CD4-positive, alpha-beta T cell treated with Interferon alpha-2 for 1 hour (primary cell): Measurements from ENCODE around the gene MYO1F.
"Not testable (repeated sequence)": the region's sequence is repeated elsewhere in the genome, so short reads cannot be mapped to it uniquely, and the experiment has no call there.

Experiments used
- DNase-seq, 2 donors: peaks; one replicate each; pipeline ENCODE4 v3.0.0-alpha.2; 2020 to 2022

The MYO1F gene

GRCh38 chr19:8577247-8577646 lies at the start of gene MYO1F:
MYO1F (minus strand) TSS chr19:8577442; CDS start chr19:8577309, 133 bp downstream.
- DNase-seq: peak; percentile 30 to 51

- no peak for DNase-seq
Observed at GRCh38 chr19:8626842-8627241, 49.6 kb upstream of the MYO1F start.

- DNase-seq: not testable (repeated sequence)
Observed at GRCh38 chr19:8622886-8623285, 45.6 kb upstream of the MYO1F start.

GRCh38 chr19:8618751-8619150 lies 41.5 kb upstream of the MYO1F start:
- DNase-seq: no peak

GRCh38 chr19:8617984-8618383 lies 40.7 kb upstream of the MYO1F start:
- DNase-seq: no peak

- DNase-seq: not testable (repeated sequence)
Observed at GRCh38 chr19:8617325-8617724, 40.1 kb upstream of the MYO1F start.

- DNase-seq: no peak
Observed at GRCh38 chr19:8616861-8617260, 39.6 kb upstream of the MYO1F start.

GRCh38 chr19:8615813-8616596 lies 38.8 kb upstream of the MYO1F start:
- DNase-seq: peak; percentile 59 to 67

- DNase-seq: no peak
Observed at GRCh38 chr19:8615024-8615423, 37.8 kb upstream of the MYO1F start.

GRCh38 chr19:8614455-8614854 lies 37.2 kb upstream of the MYO1F start:
- DNase-seq: no peak

GRCh38 chr19:8612807-8613171 lies 35.5 kb upstream of the MYO1F start:
- no peak for DNase-seq

GRCh38 chr19:8611877-8612806 lies 34.9 kb upstream of the MYO1F start:
- no peak for DNase-seq

- no peak for DNase-seq
Observed at GRCh38 chr19:8611391-8611876, 34.2 kb upstream of the MYO1F start.

GRCh38 chr19:8610936-8611300 lies 33.7 kb upstream of the MYO1F start:
- no peak for DNase-seq

- DNase-seq: peak; percentile 42 to 56
Observed at GRCh38 chr19:8610041-8610935, 33.0 kb upstream of the MYO1F start, which contains the start of gene ADAMTS10. ADAMTS10 (minus strand) TSS chr19:8610715; CDS start chr19:8605710, 5,005 bp downstream.

- peak in 1 of 2 donors; percentile 19 for DNase-seq
Observed at GRCh38 chr19:8609279-8610040, 32.2 kb upstream of the MYO1F start.

- DNase-seq: no peak
Observed at GRCh38 chr19:8608941-8609278, 31.7 kb upstream of the MYO1F start.

- no peak for DNase-seq
Observed at GRCh38 chr19:8607386-8607785, 30.1 kb upstream of the MYO1F start.

GRCh38 chr19:8605514-8605913 lies 28.3 kb upstream of the MYO1F start:
- no peak for DNase-seq

GRCh38 chr19:8601796-8602195 lies 24.6 kb upstream of the MYO1F start:
- no peak for DNase-seq

- DNase-seq: no peak
Observed at GRCh38 chr19:8600816-8601215, 23.6 kb upstream of the MYO1F start.

- DNase-seq: no peak
Observed at GRCh38 chr19:8600064-8600463, 22.8 kb upstream of the MYO1F start.
